HUES64 (cell line): ENCODE measurements around the gene CCDC158.
"Not testable (repeated sequence)": the region's sequence is repeated elsewhere in the genome, so short reads cannot be mapped to it uniquely, and the experiment has no call there.

Experiments used
- H3K27ac ChIP-seq: 2 replicates; pipeline ENCODE4 v1.7.0; 2013; ENCODE audit warnings: low read depth, low read length, inconsistent platforms
- H3K27me3 ChIP-seq: 2 replicates; pipeline ENCODE4 v1.6.1; 2013; ENCODE audit warnings: mild to moderate bottlenecking, low read length; ENCODE audit not compliant: insufficient read depth
- H3K36me3 ChIP-seq: 2 replicates; pipeline ENCODE4 v1.6.1; 2013; ENCODE audit warnings: mild to moderate bottlenecking, low read length; ENCODE audit not compliant: insufficient read depth
- H3K4me1 ChIP-seq: 2 replicates; pipeline ENCODE4 v1.6.1; 2013; ENCODE audit warnings: mild to moderate bottlenecking, low read length, moderate library complexity; ENCODE audit not compliant: insufficient read depth
- H3K4me3 ChIP-seq: 2 replicates; pipeline ENCODE4 v1.5.1; 2013; ENCODE audit warnings: mild to moderate bottlenecking, low read length, moderate library complexity
- H3K9ac ChIP-seq: 2 replicates; pipeline ENCODE4 v1.6.1; 2013; ENCODE audit warnings: mild to moderate bottlenecking, low read depth, low read length
- H3K9me3 ChIP-seq: 2 replicates; pipeline ENCODE4 v1.6.1; 2013; ENCODE audit warnings: low read depth, low read length; ENCODE audit not compliant: insufficient read depth
- WGBS: fragments of 150-250, 120-280 bp; methylation state at CpG from one replicate; pipeline ENCODE4 v1.1.7; 2013; ENCODE audit warnings: missing lambda C conversion rate; 5-methylcytosine and 5-hydroxymethylcytosine counted together

CCDC158 gene

GRCh38 chr4:76430519-76431388 is 9.8 kb upstream of the CCDC158 start:
- H3K27ac ChIP-seq, result no peak overlapping the region
- WGBS, result 55% methylated on average over 15 of the region's 15 CpGs
- peaks cover 34% of the 10 kb centered on the region for H3K4me1 ChIP-seq
- H3K9ac ChIP-seq, result 0 out of 2 replicates have a peak overlapping the region, but pooled peaks have one; percentile 20
- H3K27me3 ChIP-seq, result no peaks in the 10 kb centered on the region
- no peak overlapping the region for H3K4me3 ChIP-seq
- no peaks in the 10 kb centered on the region for H3K9me3 ChIP-seq
- no peaks in the 10 kb centered on the region for H3K36me3 ChIP-seq

GRCh38 chr4:76429636-76430035 is 8.7 kb upstream of the CCDC158 start:
- WGBS, result 100% methylated on average over 1 of the region's 1 CpG

GRCh38 chr4:76426272-76426671 is 5.3 kb upstream of the CCDC158 start:
- no peaks in the 10 kb centered on the region for H3K36me3 ChIP-seq
- no peak overlapping the region for H3K9ac ChIP-seq
- H3K4me1 ChIP-seq, result peaks cover 5% of the 10 kb centered on the region; the same call in 1 of the 2 replicates
- H3K9me3 ChIP-seq, result peaks cover 9% of the 10 kb centered on the region; the same call in 1 of the 2 replicates
- no peak overlapping the region for H3K27ac ChIP-seq
- H3K4me3 ChIP-seq, result no peak overlapping the region
- WGBS, result 80% methylated on average over 2 of the region's 2 CpGs
- H3K27me3 ChIP-seq, result no peaks in the 10 kb centered on the region

More at GRCh38 chr4:76429636-76430035, 8.7 kb upstream of the CCDC158 start:
- H3K9me3 ChIP-seq, result no peaks in the 10 kb centered on the region
- H3K9ac ChIP-seq, result no peak overlapping the region
- H3K36me3 ChIP-seq, result no peaks in the 10 kb centered on the region
- H3K4me1 ChIP-seq, result peaks cover 28% of the 10 kb centered on the region
- no peaks in the 10 kb centered on the region for H3K27me3 ChIP-seq
- H3K27ac ChIP-seq, result no peak overlapping the region
- no peak overlapping the region for H3K4me3 ChIP-seq

- not testable (repeated sequence) for H3K4me3 ChIP-seq, H3K4me1 ChIP-seq, H3K9ac ChIP-seq, H3K27ac ChIP-seq, H3K9me3 ChIP-seq, H3K27me3 ChIP-seq, H3K36me3 ChIP-seq
- 95% methylated on average over 27 of the region's 27 CpGs for WGBS
These were observed 2.2 kb upstream of the CCDC158 start for GRCh38 chr4:76423159-76423558.

GRCh38 chr4:76420188-76420761 is 666 bp downstream of the CCDC158 start:
- Histone ChIP-seq H3K27me3 (no peaks in the 10 kb centered on the region), H3K27ac (no peak overlapping the region), H3K36me3 (no peaks in the 10 kb centered on the region), H3K4me1 (no peaks in the 10 kb centered on the region), H3K9ac (no peak overlapping the region), H3K9me3 (peaks cover 9% of the 10 kb centered on the region; the same call in 1 of the 2 replicates), H3K4me3 (no peak overlapping the region)
- WGBS, result 88% methylated on average over 18 of the region's 18 CpGs

GRCh38 chr4:76410636-76411035 is 10.3 kb downstream of the CCDC158 start:
- Histone ChIP-seq H3K4me1 (no peaks in the 10 kb centered on the region), H3K27me3 (no peaks in the 10 kb centered on the region), H3K4me3 (no peak overlapping the region), H3K36me3 (no peaks in the 10 kb centered on the region), H3K27ac (no peak overlapping the region), H3K9ac (no peak overlapping the region), H3K9me3 (no peaks in the 10 kb centered on the region)
- 95% methylated on average over 2 of the region's 3 CpGs for whole genome bisulfite sequencing

- Histone ChIP-seq H3K9ac (no peak overlapping the region), H3K4me1 (no peaks in the 10 kb centered on the region), H3K36me3 (no peaks in the 10 kb centered on the region), H3K27me3 (no peaks in the 10 kb centered on the region), H3K4me3 (no peak overlapping the region), H3K9me3 (no peaks in the 10 kb centered on the region), H3K27ac (no peak overlapping the region)
- WGBS, result 92% methylated on average over 5 of the region's 5 CpGs
These were observed 13.4 kb downstream of the CCDC158 start for GRCh38 chr4:76407440-76408119.

GRCh38 chr4:76406081-76406480 is 14.9 kb downstream of the CCDC158 start:
- H3K9ac ChIP-seq, result no peak overlapping the region
- H3K36me3 ChIP-seq, result no peaks in the 10 kb centered on the region
- WGBS, result 84% methylated on average over 5 of the region's 5 CpGs
- H3K4me1 ChIP-seq, result no peaks in the 10 kb centered on the region
- no peaks in the 10 kb centered on the region for H3K27me3 ChIP-seq
- H3K27ac ChIP-seq, result no peak overlapping the region
- no peak overlapping the region for H3K4me3 ChIP-seq
- no peaks in the 10 kb centered on the region for H3K9me3 ChIP-seq

- Histone ChIP-seq H3K9me3 (no peaks in the 10 kb centered on the region), H3K27me3 (no peaks in the 10 kb centered on the region), H3K9ac (no peak overlapping the region), H3K27ac (no peak overlapping the region), H3K4me3 (no peak overlapping the region), H3K4me1 (peaks cover 5% of the 10 kb centered on the region; the same call in 1 of the 2 replicates), H3K36me3 (no peaks in the 10 kb centered on the region)
- whole genome bisulfite sequencing, result 93% methylated on average over 3 of the region's 3 CpGs
These were observed 19.3 kb downstream of the CCDC158 start for GRCh38 chr4:76401654-76402053.

- 93% methylated on average over 2 of the region's 3 CpGs for WGBS
- H3K9ac ChIP-seq, result no peak overlapping the region
- H3K27me3 ChIP-seq, result no peaks in the 10 kb centered on the region
- H3K27ac ChIP-seq, result no peak overlapping the region
- no peaks in the 10 kb centered on the region for H3K36me3 ChIP-seq
- H3K4me3 ChIP-seq, result no peak overlapping the region
- H3K9me3 ChIP-seq, result peaks cover 5% of the 10 kb centered on the region; the same call in 1 of the 2 replicates
- peaks cover 19% of the 10 kb centered on the region for H3K4me1 ChIP-seq
These were observed 32.6 kb downstream of the CCDC158 start for GRCh38 chr4:76388160-76388908.
